Measurements from ENCODE around the gene PRSS16.

Gene PRSS16

GRCh38 chr6:27273783-27274182 lies 26.3 kb downstream of the PRSS16 start:
- no peak overlapping the region for H3K4me3 ChIP-seq (ENCODE audit: control insufficient read depth in 1 of 7, extremely low read depth in 1 of 7, insufficient read depth in 4 of 7, low read depth in 2 of 7, low read length in 6 of 7)
- H3K27ac ChIP-seq (ENCODE audit: insufficient read depth in 1 of 2, low read depth in 1 of 2, low read length in 2 of 2, poor library complexity in 1 of 2, severe bottlenecking in 2 of 2): no peak overlapping the region
- H3K36me3 ChIP-seq (ENCODE audit: control insufficient read depth in 4 of 4, insufficient read depth in 4 of 4, low read length in 3 of 4): no peaks in the 10 kb centered on the region
- H3K9me3 ChIP-seq (ENCODE audit: control extremely low read depth in 1 of 5, control insufficient read depth in 4 of 5, insufficient read depth in 2 of 5, low read depth in 1 of 5, low read length in 4 of 5): peaks cover 0 to 3% (median 0%) of the 10 kb centered on the region in 5 experiments
- DNase-seq: no peak
- CTCF ChIA-PET: interaction anchor here (0.7 to 1.4 kb wide), 3 partner anchors 61 to 499 kb away, joined by 3 read pairs; no protein-coding TSS in a partner anchor
- H3K27me3 ChIP-seq (replicated peaks in 2 of 5; ENCODE audit: control insufficient read depth in 4 of 5, insufficient read depth in 5 of 5, low read length in 4 of 5): peaks cover 16 to 82% (median 31%) of the 10 kb centered on the region in 5 experiments
- 61% methylated on average over 11 of the region's 11 CpGs for WGBS (ENCODE audit: insufficient coverage)
- no peaks in the 10 kb centered on the region for H3K4me1 ChIP-seq (ENCODE audit: control extremely low read depth in 1 of 4, control insufficient read depth in 4 of 4, insufficient read depth in 4 of 4, low read length in 3 of 4)
- POLR2A ChIA-PET: no interaction called here

GRCh38 chr6:27275025-27275956 lies 27.8 kb downstream of the PRSS16 start:
- CTCF ChIA-PET: interaction anchor here (1.0 kb wide), 1 partner anchor 38 kb away, joined by 3 read pairs; no protein-coding TSS in a partner anchor
- Histone ChIP-seq H3K36me3 (ENCODE audit: control insufficient read depth in 4 of 4, insufficient read depth in 4 of 4, low read length in 3 of 4) (no peaks in the 10 kb centered on the region), H3K4me3 (ENCODE audit: control insufficient read depth in 1 of 7, extremely low read depth in 1 of 7, insufficient read depth in 4 of 7, low read depth in 2 of 7, low read length in 6 of 7) (no peak overlapping the region), H3K27ac (ENCODE audit: insufficient read depth in 1 of 2, low read depth in 1 of 2, low read length in 2 of 2, poor library complexity in 1 of 2, severe bottlenecking in 2 of 2) (no peak overlapping the region), H3K9me3 (ENCODE audit: control extremely low read depth in 1 of 5, control insufficient read depth in 4 of 5, insufficient read depth in 2 of 5, low read depth in 1 of 5, low read length in 4 of 5) (peaks cover 0 to 5% (median 3%) of the 10 kb centered on the region in 5 experiments), H3K27me3 (replicated peaks in 2 of 5; ENCODE audit: control insufficient read depth in 4 of 5, insufficient read depth in 5 of 5, low read length in 4 of 5) (peaks cover 24 to 83% (median 36%) of the 10 kb centered on the region in 5 experiments), H3K4me1 (ENCODE audit: control extremely low read depth in 1 of 4, control insufficient read depth in 4 of 4, insufficient read depth in 4 of 4, low read length in 3 of 4) (peaks cover 0 to 9% (median 6%) of the 10 kb centered on the region in 4 experiments)
- DNase-seq: no peak
- WGBS (ENCODE audit: insufficient coverage): 18% methylated on average over 31 of the region's 36 CpGs
- POLR2A ChIA-PET: no interaction called here

- H3K4me1 ChIP-seq (ENCODE audit: control extremely low read depth in 1 of 4, control insufficient read depth in 4 of 4, insufficient read depth in 4 of 4, low read length in 3 of 4): peaks cover 0 to 12% (median 8%) of the 10 kb centered on the region in 4 experiments
- DNase-seq: no peak
- H3K36me3 ChIP-seq (ENCODE audit: control insufficient read depth in 4 of 4, insufficient read depth in 4 of 4, low read length in 3 of 4): no peaks in the 10 kb centered on the region
- peak overlapping the region in 4 of 7 experiments; percentile 12 to 53 (median 33) for H3K4me3 ChIP-seq (ENCODE audit: control insufficient read depth in 1 of 7, extremely low read depth in 1 of 7, insufficient read depth in 4 of 7, low read depth in 2 of 7, low read length in 6 of 7)
- CTCF ChIA-PET: no interaction called here
- peaks cover 33 to 94% (median 51%) of the 10 kb centered on the region in 5 experiments for H3K27me3 ChIP-seq (replicated peaks in 2 of 5; ENCODE audit: control insufficient read depth in 4 of 5, insufficient read depth in 5 of 5, low read length in 4 of 5)
- peaks cover 5 to 29% (median 6%) of the 10 kb centered on the region in 5 experiments for H3K9me3 ChIP-seq (ENCODE audit: control extremely low read depth in 1 of 5, control insufficient read depth in 4 of 5, insufficient read depth in 2 of 5, low read depth in 1 of 5, low read length in 4 of 5)
- 0% methylated on average over 12 of the region's 24 CpGs for WGBS (ENCODE audit: insufficient coverage)
- POLR2A ChIA-PET: no interaction called here
- H3K27ac ChIP-seq (ENCODE audit: insufficient read depth in 1 of 2, low read depth in 1 of 2, low read length in 2 of 2, poor library complexity in 1 of 2, severe bottlenecking in 2 of 2): peak overlapping the region in 1 of 2 experiments; percentile 54
Observed at GRCh38 chr6:27279513-27280063, 32.1 kb downstream of the PRSS16 start.

GRCh38 chr6:27280064-27280539 lies 32.6 kb downstream of the PRSS16 start:
- CTCF ChIA-PET: no interaction called here
- POLR2A ChIA-PET: no interaction called here
- Histone ChIP-seq H3K27me3 (replicated peaks in 2 of 5; ENCODE audit: control insufficient read depth in 4 of 5, insufficient read depth in 5 of 5, low read length in 4 of 5) (peaks cover 29 to 94% (median 50%) of the 10 kb centered on the region in 5 experiments), H3K9me3 (ENCODE audit: control extremely low read depth in 1 of 5, control insufficient read depth in 4 of 5, insufficient read depth in 2 of 5, low read depth in 1 of 5, low read length in 4 of 5) (peaks cover 5 to 29% (median 7%) of the 10 kb centered on the region in 5 experiments), H3K4me1 (ENCODE audit: control extremely low read depth in 1 of 4, control insufficient read depth in 4 of 4, insufficient read depth in 4 of 4, low read length in 3 of 4) (peaks cover 0 to 12% (median 8%) of the 10 kb centered on the region in 4 experiments), H3K36me3 (ENCODE audit: control insufficient read depth in 4 of 4, insufficient read depth in 4 of 4, low read length in 3 of 4) (no peaks in the 10 kb centered on the region), H3K27ac (ENCODE audit: insufficient read depth in 1 of 2, low read depth in 1 of 2, low read length in 2 of 2, poor library complexity in 1 of 2, severe bottlenecking in 2 of 2) (no peak overlapping the region), H3K4me3 (ENCODE audit: control insufficient read depth in 1 of 7, extremely low read depth in 1 of 7, insufficient read depth in 4 of 7, low read depth in 2 of 7, low read length in 6 of 7) (peak overlapping the region in 4 of 7 experiments; percentile 12 to 53 (median 33))
- DNase-seq: peak; percentile 43 to 70 (median 67)
- WGBS (ENCODE audit: insufficient coverage): 0% methylated on average over 10 of the region's 17 CpGs

- Histone ChIP-seq H3K4me3 (ENCODE audit: control insufficient read depth in 1 of 7, extremely low read depth in 1 of 7, insufficient read depth in 4 of 7, low read depth in 2 of 7, low read length in 6 of 7) (peak overlapping the region in 1 of 7 experiments; percentile 40), H3K9me3 (ENCODE audit: control extremely low read depth in 1 of 5, control insufficient read depth in 4 of 5, insufficient read depth in 2 of 5, low read depth in 1 of 5, low read length in 4 of 5) (peaks cover 5 to 32% (median 7%) of the 10 kb centered on the region in 5 experiments), H3K27ac (ENCODE audit: insufficient read depth in 1 of 2, low read depth in 1 of 2, low read length in 2 of 2, poor library complexity in 1 of 2, severe bottlenecking in 2 of 2) (no peak overlapping the region), H3K36me3 (ENCODE audit: control insufficient read depth in 4 of 4, insufficient read depth in 4 of 4, low read length in 3 of 4) (no peaks in the 10 kb centered on the region), H3K27me3 (replicated peaks in 2 of 5; ENCODE audit: control insufficient read depth in 4 of 5, insufficient read depth in 5 of 5, low read length in 4 of 5) (peaks cover 27 to 95% (median 48%) of the 10 kb centered on the region in 5 experiments), H3K4me1 (ENCODE audit: control extremely low read depth in 1 of 4, control insufficient read depth in 4 of 4, insufficient read depth in 4 of 4, low read length in 3 of 4) (peaks cover 0 to 12% (median 8%) of the 10 kb centered on the region in 4 experiments)
- DNase-seq: no peak
- CTCF ChIA-PET: no interaction called here
- 17% methylated on average over 4 of the region's 9 CpGs for WGBS (ENCODE audit: insufficient coverage)
- POLR2A ChIA-PET: no interaction called here
Observed at GRCh38 chr6:27280540-27281000, 33.1 kb downstream of the PRSS16 start.

- POLR2A ChIA-PET: no interaction called here
- WGBS (ENCODE audit: insufficient coverage): 10% methylated on average over 7 of the region's 13 CpGs
- CTCF ChIA-PET: no interaction called here
Observed at GRCh38 chr6:27281105-27281539, 33.6 kb downstream of the PRSS16 start.

More at GRCh38 chr6:27281105-27281539, 33.6 kb downstream of the PRSS16 start:
- Histone ChIP-seq H3K4me1 (ENCODE audit: control extremely low read depth in 1 of 4, control insufficient read depth in 4 of 4, insufficient read depth in 4 of 4, low read length in 3 of 4) (peaks cover 0 to 12% (median 8%) of the 10 kb centered on the region in 4 experiments), H3K4me3 (ENCODE audit: control insufficient read depth in 1 of 7, extremely low read depth in 1 of 7, insufficient read depth in 4 of 7, low read depth in 2 of 7, low read length in 6 of 7) (no peak overlapping the region), H3K27me3 (replicated peaks in 2 of 5; ENCODE audit: control insufficient read depth in 4 of 5, insufficient read depth in 5 of 5, low read length in 4 of 5) (peaks cover 27 to 95% (median 51%) of the 10 kb centered on the region in 5 experiments), H3K36me3 (ENCODE audit: control insufficient read depth in 4 of 4, insufficient read depth in 4 of 4, low read length in 3 of 4) (no peaks in the 10 kb centered on the region), H3K27ac (ENCODE audit: insufficient read depth in 1 of 2, low read depth in 1 of 2, low read length in 2 of 2, poor library complexity in 1 of 2, severe bottlenecking in 2 of 2) (no peak overlapping the region), H3K9me3 (ENCODE audit: control extremely low read depth in 1 of 5, control insufficient read depth in 4 of 5, insufficient read depth in 2 of 5, low read depth in 1 of 5, low read length in 4 of 5) (peaks cover 5 to 33% (median 9%) of the 10 kb centered on the region in 5 experiments)
- DNase-seq: no peak
